ENCODE results near the gene PDE4D.

DNA sequence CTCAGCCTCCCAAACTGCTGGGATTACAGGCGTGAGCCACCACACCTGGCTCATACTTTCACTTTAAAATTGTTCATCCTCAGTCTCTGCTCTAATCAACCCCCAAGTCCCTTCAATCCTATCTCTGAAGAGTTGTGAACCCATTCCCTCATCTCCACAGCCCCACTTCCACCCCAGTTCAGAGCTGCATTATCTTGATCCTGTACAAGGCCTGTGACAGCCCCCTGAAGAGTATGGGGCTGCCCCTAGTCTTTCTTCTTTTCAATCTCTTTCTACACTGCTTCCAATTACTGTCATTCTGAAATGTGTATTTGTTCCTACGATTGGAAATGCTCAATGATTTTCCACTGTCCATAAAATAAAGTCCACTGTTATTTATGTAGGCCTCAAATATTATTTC lies 722.4 kb downstream of the PDE4D start:
- TF ChIP-seq, protein P1, sequence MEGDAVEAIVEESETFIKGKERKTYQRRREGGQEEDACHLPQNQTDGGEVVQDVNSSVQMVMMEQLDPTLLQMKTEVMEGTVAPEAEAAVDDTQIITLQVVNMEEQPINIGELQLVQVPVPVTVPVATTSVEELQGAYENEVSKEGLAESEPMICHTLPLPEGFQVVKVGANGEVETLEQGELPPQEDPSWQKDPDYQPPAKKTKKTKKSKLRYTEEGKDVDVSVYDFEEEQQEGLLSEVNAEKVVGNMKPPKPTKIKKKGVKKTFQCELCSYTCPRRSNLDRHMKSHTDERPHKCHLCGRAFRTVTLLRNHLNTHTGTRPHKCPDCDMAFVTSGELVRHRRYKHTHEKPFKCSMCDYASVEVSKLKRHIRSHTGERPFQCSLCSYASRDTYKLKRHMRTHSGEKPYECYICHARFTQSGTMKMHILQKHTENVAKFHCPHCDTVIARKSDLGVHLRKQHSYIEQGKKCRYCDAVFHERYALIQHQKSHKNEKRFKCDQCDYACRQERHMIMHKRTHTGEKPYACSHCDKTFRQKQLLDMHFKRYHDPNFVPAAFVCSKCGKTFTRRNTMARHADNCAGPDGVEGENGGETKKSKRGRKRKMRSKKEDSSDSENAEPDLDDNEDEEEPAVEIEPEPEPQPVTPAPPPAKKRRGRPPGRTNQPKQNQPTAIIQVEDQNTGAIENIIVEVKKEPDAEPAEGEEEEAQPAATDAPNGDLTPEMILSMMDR (IDR thresholded peaks at IDR 0.05), result no peak
- no peak for TF ChIP-seq POLR2A (IDR thresholded peaks at IDR 0.05)
